Choroid plexus epithelial cell (primary cell): ENCODE results near the gene MYG1.

Source experiments
- DNase-seq: peaks from one replicate; pipeline ENCODE4 v3.0.0-alpha.2; 2010; ENCODE audit warnings: low read depth
- H3K4me3 ChIP-seq: 2 replicates; pipeline ENCODE4 v1.5.1; 2011; ENCODE audit warnings: low read depth, mild to moderate bottlenecking, control low read depth, low read length, moderate library complexity
- TF ChIP-seq, protein P1 (sequence below): conservative IDR thresholded peaks from 2 replicates; pipeline ENCODE4 v1.5.1; 2011; ENCODE audit warnings: low read depth, mild to moderate bottlenecking, control low read depth, inconsistent platforms, low read length, moderate library complexity

MYG1 gene

DNA sequence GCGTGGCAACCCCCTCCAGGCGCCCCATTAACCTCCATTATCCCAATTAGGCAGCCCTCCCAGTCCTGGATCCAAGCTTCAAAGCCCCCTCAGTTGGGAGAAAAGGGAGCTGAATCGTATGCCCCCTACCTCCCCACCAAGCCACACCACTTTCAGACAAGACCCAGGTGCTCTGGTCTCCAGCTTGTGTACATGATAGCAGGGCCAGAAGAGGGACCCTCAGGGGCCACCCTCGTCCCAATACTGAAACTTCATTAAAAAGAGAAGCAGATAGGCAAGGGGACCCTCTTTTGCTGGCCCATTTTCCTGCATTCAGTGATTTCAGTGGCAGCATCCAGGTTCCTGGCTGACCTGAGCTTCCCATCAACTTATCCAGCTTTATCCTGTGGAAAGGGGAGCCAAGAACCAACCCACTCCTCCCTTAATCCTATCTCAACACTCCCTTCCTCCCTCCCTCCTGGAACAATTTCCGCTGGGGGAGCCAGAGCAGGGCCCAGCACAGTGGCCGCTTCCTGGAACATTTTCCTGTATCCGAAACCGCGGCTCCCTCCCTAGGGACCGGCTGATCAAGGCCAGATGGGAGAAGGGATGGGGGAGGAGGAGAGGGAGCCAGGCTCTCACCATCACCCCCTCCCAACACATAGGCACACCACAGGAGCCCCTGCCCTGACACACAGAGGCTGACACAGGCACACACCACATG is 46.1 kb downstream of the MYG1 start:
- TF ChIP-seq, protein P1, sequence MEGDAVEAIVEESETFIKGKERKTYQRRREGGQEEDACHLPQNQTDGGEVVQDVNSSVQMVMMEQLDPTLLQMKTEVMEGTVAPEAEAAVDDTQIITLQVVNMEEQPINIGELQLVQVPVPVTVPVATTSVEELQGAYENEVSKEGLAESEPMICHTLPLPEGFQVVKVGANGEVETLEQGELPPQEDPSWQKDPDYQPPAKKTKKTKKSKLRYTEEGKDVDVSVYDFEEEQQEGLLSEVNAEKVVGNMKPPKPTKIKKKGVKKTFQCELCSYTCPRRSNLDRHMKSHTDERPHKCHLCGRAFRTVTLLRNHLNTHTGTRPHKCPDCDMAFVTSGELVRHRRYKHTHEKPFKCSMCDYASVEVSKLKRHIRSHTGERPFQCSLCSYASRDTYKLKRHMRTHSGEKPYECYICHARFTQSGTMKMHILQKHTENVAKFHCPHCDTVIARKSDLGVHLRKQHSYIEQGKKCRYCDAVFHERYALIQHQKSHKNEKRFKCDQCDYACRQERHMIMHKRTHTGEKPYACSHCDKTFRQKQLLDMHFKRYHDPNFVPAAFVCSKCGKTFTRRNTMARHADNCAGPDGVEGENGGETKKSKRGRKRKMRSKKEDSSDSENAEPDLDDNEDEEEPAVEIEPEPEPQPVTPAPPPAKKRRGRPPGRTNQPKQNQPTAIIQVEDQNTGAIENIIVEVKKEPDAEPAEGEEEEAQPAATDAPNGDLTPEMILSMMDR: no peak
- peak overlapping the region; percentile 64 for H3K4me3 ChIP-seq
- no peak for DNase-seq

DNA sequence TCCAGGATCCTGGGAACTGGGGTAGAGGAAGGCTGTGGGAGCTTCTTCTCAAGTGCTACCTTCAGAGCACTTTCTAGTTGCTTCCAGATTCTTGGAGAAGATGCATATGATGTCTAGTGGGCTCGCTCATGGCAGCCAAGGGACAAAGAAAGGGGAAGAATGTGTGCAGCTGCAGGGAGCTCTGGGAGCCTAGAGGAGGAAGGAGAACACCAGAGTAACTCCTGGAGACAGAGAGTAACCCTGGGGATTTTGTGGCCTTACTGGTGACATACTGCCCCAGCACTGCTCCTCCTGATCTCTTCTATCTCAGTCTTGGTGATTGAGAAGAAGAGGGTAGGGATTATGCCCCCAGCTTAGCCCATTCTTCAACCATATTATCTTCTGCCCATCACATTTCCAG is 47.0 kb downstream of the MYG1 start:
- no peak for DNase-seq
- TF ChIP-seq, protein P1: no peak
- no peak overlapping the region for H3K4me3 ChIP-seq

DNA sequence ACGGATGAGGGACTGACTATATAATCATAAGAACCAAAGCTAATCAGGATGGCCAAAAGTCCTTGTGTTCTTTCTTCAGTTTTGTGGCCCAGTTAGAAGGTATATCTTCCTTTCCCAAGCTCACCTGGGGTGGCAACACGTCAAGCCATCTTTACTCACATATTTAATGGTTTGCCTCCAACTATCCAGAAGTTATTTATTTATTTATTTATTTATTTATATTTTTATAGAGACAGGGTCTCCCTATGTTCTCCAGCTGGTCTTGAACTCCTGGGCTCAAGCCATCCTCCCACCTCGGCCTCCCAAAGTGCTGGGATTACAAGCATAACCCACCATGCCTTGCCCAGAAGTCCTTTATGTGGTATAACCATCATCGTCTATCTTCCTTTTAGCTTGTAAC is 48.4 kb downstream of the MYG1 start:
- TF ChIP-seq, protein P1: no peak
- no peak overlapping the region for H3K4me3 ChIP-seq
- no peak for DNase-seq

DNA sequence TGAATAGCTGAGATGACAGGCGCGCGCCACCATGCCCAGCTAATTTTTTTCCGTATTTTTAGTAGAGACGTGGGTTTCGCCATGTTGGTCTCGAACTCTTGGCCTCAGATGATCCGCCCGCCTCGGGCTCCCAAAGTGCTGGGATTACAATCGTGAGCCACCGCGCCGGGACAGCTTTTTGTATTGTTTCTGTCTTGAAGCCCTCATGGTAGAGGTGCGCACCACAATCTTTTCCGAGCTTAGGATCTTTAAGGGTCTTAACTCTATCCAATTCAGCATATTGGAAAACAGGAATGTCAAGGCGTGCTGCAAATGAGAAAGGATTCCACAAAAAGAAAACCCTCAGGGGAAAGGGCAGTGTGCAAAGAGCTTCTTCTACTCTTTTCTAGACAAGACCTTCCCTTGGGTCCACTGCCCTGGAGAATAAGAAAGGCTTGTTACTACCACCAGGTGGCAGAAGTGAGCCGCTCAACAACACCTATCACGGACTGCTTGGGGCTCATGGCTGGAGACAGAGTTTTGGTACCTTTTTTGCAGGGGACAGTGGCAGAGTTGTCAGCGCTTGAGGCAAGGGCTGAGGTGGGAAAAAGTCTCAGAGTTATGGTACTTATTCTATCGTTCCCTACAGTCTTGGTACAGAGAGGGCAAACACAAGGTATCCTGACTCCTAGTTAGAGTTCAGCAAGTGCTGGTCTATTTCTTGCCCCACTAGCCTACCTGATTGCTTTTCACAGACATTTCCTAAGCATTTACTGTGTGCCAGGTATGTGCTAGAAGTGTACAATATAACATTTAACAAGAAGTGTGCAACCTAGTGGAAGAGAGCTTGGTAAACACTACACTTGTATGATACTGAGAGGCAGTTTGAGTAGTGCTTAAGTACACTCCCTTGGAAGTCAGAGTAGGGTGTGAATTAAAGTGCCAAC is 53.1 kb downstream of the MYG1 start:
- H3K4me3 ChIP-seq: no peak overlapping the region
- peak; percentile 93 for DNase-seq
- TF ChIP-seq, protein P1: peak; percentile 91

DNA sequence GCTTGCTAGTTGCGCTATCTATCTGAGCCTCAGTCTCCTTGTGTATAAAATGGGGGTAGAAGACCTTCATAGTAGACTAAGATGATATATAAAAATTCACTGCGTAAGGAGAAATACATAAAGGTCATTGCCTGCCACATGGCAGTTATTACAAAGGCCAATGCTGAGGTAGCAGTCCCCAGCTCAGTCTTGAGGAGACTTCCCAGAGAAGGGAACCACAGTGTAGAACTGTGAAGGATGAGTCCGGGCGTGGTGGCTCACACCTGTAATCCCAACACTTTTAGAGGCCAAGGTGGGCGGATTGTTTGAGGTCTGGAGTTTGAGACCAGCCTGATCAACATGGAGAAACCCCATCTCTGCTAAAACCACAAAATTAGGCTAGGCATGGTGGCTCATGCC is 53.8 kb downstream of the MYG1 start:
- DNase-seq: no peak
- H3K4me3 ChIP-seq: no peak overlapping the region
- TF ChIP-seq, protein P1: no peak

DNA sequence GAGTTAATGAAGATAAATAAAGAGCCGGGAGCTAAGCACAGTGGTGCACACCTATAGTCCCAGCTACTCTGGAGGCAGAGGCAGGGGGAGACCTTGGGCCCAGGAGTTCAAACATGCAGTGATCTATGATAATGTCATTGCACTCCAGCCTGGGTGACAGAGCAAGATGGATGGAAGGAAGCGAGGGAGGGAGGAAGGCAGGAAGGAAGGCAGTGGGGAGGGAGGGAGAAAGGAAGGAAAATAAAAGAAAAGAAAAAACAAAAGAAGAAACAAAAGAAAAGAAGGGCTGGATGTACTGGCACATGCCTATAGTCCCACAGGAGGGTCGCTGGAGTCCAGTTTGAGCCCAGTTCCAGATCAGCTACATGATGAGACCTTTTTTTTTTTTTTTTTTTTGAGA is 55.6 kb downstream of the MYG1 start:
- no peak for DNase-seq
- TF ChIP-seq, protein P1: no peak
- H3K4me3 ChIP-seq: no peak overlapping the region
